Endothelial cell of umbilical vein (primary cell): ENCODE measurements around the gene STRIP2.

ENCODE experiments used
- CTCF ChIP-seq, 2 donors: IDR thresholded peaks; 1 replicate in 1 of 2; 2 replicates in 1 of 2; pipeline ENCODE4 v1.5.1; 2011; ENCODE audit warnings: low read length in 2 of 2, mild to moderate bottlenecking in 2 of 2, moderate library complexity in 2 of 2, control low read depth in 1 of 2, inconsistent platforms in 1 of 2, low read depth in 1 of 2; ENCODE audit not compliant: insufficient read depth in 1 of 2; ENCODE audit errors: extremely low read depth in 1 of 2
- EZH2 ChIP-seq: IDR thresholded peaks from 2 replicates; pipeline ENCODE4 v1.6.1; 2012; ENCODE audit warnings: borderline replicate concordance, low read depth, mild to moderate bottlenecking, moderate library complexity, low read length, inconsistent platforms; ENCODE audit not compliant: severe bottlenecking
- FOS ChIP-seq: IDR thresholded peaks from 2 replicates; pipeline ENCODE4 v1.6.1; 2011; ENCODE audit warnings: mild to moderate bottlenecking, low read length, moderate library complexity, borderline replicate concordance; ENCODE audit not compliant: insufficient read depth
- GATA2 ChIP-seq: IDR thresholded peaks from 2 replicates; pipeline ENCODE4 v1.7.0; 2011; ENCODE audit warnings: low read depth, mild to moderate bottlenecking, moderate library complexity, mixed read lengths, low read length; ENCODE audit not compliant: insufficient read length, insufficient read depth
- JUN ChIP-seq: IDR thresholded peaks from 2 replicates; pipeline ENCODE4 v1.6.1; 2011; ENCODE audit warnings: borderline replicate concordance, low read depth; ENCODE audit not compliant: insufficient read length, insufficient read depth
- MAX ChIP-seq: IDR thresholded peaks from 2 replicates; pipeline ENCODE4 v1.6.1; 2011; ENCODE audit not compliant: insufficient read depth, insufficient read length
- MYC ChIP-seq: IDR thresholded peaks from one replicate; pipeline ENCODE4 v1.6.1; 2011; ENCODE audit warnings: mild to moderate bottlenecking, low read depth, low read length
- POLR2A ChIP-seq: IDR thresholded peaks from 2 replicates; pipeline ENCODE4 v1.6.1; 2012; ENCODE audit warnings: low read depth, mild to moderate bottlenecking, control low read depth, low read length
- POLR2AphosphoS5 ChIP-seq: IDR thresholded peaks from 2 replicates; pipeline ENCODE4 v1.6.1; 2012; ENCODE audit warnings: low read depth, mild to moderate bottlenecking, control low read depth, low read length, moderate library complexity; ENCODE audit not compliant: insufficient read depth

GRCh38 chr7:129438281-129438838 lies 4.1 kb downstream of the STRIP2 start:
- TF ChIP-seq CTCF (IDR thresholded peaks at IDR 0.05; ENCODE audit: extremely low read depth in 1 of 2, insufficient read depth in 1 of 2, low read depth in 1 of 2, low read length in 2 of 2) (no peak), POLR2A (no peak), EZH2 (no peak), POLR2AphosphoS5 (no peak), MAX (no peak), MYC (no peak), GATA2 (no peak), FOS (no peak), JUN (no peak)
